Measurements from ENCODE around the gene PACS2.

The PACS2 gene

DNA sequence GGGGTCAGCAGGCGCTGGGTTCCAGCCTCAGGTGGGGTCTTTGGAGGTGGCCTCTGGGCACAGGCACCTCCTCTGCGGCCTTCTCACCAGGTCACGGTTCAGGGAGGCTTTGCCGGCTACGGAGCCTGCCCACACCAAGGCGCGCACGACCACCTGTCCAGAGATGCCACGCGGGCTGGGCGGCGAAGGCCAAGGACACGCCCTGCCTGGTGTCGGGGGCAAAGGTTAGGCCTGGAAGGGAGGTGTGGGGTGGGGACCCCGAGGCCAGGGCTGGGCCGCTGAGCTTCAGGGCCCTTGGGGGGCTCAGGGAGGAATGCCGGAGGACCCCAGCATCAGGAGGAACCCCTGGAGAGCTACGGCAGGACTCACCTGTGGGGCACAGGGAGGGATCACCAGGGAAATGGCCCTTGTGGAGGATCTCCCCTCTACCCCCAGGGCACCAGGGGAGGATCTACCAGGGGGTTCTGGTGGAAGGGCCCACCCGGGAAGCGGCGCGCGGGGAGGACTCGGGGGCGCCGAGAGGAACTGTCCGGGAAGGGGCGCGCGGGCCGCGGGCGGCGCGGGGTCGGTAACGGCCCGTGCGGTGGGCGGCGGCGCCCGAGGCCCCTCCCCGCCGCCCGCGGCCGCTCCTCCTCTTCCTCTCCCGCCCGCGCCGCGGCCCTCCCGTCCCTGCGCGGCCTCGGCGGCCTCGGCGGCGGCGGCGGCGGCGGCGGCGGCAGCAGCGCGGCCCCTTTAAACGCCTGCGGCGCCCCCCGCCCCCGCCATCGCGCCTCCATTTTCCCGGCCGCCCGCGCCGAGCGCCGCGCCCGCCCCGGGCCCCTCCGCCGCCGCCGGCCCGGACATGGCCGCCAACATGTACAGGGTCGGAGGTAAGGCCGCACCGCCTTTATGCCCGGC lies 104.9 kb downstream of the PACS2 start, which contains the start of gene MTA1:
TSS of gene MTA1 (plus strand) at position 633 of the 897 bp plus-strand sequence. CDS start at position 842, 209 bp downstream.
- peak; percentile 63 for ATAC-seq (replicated peaks)
- Mint-ChIP-seq H3K27ac (peak within 1 kb of the TSS; percentile 91 to 93), H3K9me3 (no peaks in the 10 kb centered on the region), H3K36me3 (ENCODE audit: insufficient read depth) (peaks cover 3% of the 10 kb centered on the region), H3K4me1 (ENCODE audit: low read depth in 2 of 2) (peaks cover 28 to 30% of the 10 kb centered on the region in 2 donors), H3K27me3 (no peaks in the 10 kb centered on the region), H3K4me3 (peak within 1 kb of the TSS; percentile 86 to 93)
- peak in 2 of 3 experiments; percentile 27 to 36 for DNase-seq

DNA sequence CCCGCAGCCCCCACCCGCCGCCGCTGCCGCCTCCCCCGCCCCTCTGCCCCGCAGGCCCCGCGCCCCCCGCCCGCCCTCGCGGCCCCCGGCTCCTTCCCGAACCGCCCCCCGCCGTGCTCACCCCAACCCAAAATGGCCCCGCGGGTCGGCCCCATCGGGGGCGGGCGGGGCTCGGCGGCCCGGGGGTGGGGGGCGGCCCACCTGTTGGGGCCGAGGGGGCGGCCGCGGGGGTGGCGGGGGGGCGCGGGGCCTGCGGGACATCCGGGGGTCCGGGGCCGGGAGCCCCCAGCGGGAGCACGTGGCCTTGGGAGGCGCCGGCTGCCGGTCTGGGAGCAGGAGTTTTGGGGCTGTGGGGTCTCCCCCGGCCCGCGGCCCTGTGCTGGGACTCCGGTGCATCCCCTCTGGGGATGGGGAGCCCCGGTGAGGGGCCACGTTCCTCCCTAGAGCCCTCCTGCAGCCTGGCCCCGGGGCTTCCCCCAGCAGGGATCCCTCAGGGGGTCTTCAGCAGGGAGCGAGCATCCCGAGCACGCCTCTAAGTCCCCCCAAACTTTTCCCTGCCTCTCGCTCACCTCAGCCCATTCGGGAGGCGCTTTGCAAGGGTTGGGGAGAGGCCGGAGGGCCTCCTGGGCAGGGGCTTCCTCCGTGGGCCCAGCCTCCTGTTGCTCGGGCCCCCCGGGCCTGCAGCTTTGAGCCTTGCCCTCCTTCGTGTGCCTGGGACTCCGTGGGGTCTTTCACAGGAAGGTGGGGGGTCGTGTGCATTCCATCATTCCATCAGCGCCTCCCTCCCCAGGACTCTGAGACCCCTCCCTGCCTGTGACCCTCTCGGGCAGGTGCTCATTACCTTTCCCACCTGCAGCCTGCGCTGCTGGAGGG lies 105.8 kb downstream of the PACS2 start:
- Mint-ChIP-seq H3K27me3 (no peaks in the 10 kb centered on the region), H3K9me3 (no peaks in the 10 kb centered on the region), H3K27ac (peak overlapping the region; percentile 91 to 93), H3K36me3 (ENCODE audit: insufficient read depth) (peaks cover 3% of the 10 kb centered on the region), H3K4me3 (peak overlapping the region; percentile 86 to 93), H3K4me1 (ENCODE audit: low read depth in 2 of 2) (peaks cover 28 to 29% of the 10 kb centered on the region in 2 donors)
- peak; percentile 11 for ATAC-seq (replicated peaks)
- no peak for DNase-seq

GRCh38 chr14:105420974-105421674 lies 106.6 kb downstream of the PACS2 start:
- Mint-ChIP-seq H3K9me3 (no peaks in the 10 kb centered on the region), H3K36me3 (ENCODE audit: insufficient read depth) (peaks cover 3% of the 10 kb centered on the region), H3K4me1 (ENCODE audit: low read depth in 2 of 2) (peaks cover 27 to 36% of the 10 kb centered on the region in 2 donors), H3K27ac (peak overlapping the region; percentile 91 to 93), H3K4me3 (peak overlapping the region; percentile 86 to 93), H3K27me3 (no peaks in the 10 kb centered on the region)
- DNase-seq: no peak
- no peak for ATAC-seq (replicated peaks)

- Mint-ChIP-seq H3K36me3 (ENCODE audit: insufficient read depth) (peaks cover 3% of the 10 kb centered on the region), H3K27me3 (no peaks in the 10 kb centered on the region), H3K4me3 (peak overlapping the region; percentile 86 to 93), H3K4me1 (ENCODE audit: low read depth in 2 of 2) (peaks cover 32 to 36% of the 10 kb centered on the region in 2 donors), H3K9me3 (no peaks in the 10 kb centered on the region), H3K27ac (peak overlapping the region; percentile 91 to 93)
- DNase-seq: no peak
- peak; percentile 36 for ATAC-seq (replicated peaks)
Observed at GRCh38 chr14:105421723-105422615, 107.4 kb downstream of the PACS2 start.

GRCh38 chr14:105422695-105423487 lies 108.3 kb downstream of the PACS2 start:
- Mint-ChIP-seq H3K27ac (peak overlapping the region; percentile 49 to 91), H3K4me1 (ENCODE audit: low read depth in 2 of 2) (peaks cover 36 to 39% of the 10 kb centered on the region in 2 donors)

GRCh38 chr14:105423488-105424195 lies 109.1 kb downstream of the PACS2 start:
- H3K27ac Mint-ChIP-seq: no peak overlapping the region
- ATAC-seq (replicated peaks) (no peak), DNase-seq (no peak)
- no peaks in the 10 kb centered on the region for H3K27me3 Mint-ChIP-seq
- no peak overlapping the region for H3K4me3 Mint-ChIP-seq
- H3K36me3 Mint-ChIP-seq (ENCODE audit: insufficient read depth): peaks cover 3% of the 10 kb centered on the region
- no peaks in the 10 kb centered on the region for H3K9me3 Mint-ChIP-seq
- H3K4me1 Mint-ChIP-seq (ENCODE audit: low read depth in 2 of 2): peaks cover 36 to 37% of the 10 kb centered on the region in 2 donors

More at GRCh38 chr14:105422695-105423487, 108.3 kb downstream of the PACS2 start:
- no peak for ATAC-seq (replicated peaks)
- Mint-ChIP-seq H3K27me3 (no peaks in the 10 kb centered on the region), H3K36me3 (ENCODE audit: insufficient read depth) (peaks cover 3% of the 10 kb centered on the region), H3K9me3 (no peaks in the 10 kb centered on the region), H3K4me3 (peak overlapping the region in 1 of 2 donors; percentile 93)
- no peak for DNase-seq

DNA sequence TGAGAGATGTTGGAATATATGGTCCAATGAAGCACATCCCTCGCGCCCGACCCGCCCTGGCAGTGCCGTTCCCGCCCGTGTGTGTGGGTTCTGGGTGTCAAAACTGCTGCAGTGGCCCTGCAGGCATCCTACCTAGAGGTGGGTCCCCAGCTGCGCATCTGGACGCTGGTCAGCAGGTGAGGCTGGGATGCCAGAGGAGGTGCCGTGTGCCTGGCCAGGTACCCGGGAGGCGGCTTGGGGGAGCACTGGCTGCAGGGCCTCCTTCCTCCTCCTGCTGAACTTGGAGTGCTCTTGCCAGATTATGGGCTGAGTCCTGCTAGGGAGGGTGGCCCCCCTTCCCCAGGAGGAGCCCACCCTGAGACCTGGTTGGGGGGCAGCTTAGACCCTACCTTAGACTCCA lies 110.3 kb downstream of the PACS2 start:
- Mint-ChIP-seq H3K4me3 (no peak overlapping the region), H3K27ac (peak overlapping the region in 1 of 2 donors; percentile 53), H3K4me1 (ENCODE audit: low read depth in 2 of 2) (peaks cover 34 to 36% of the 10 kb centered on the region in 2 donors), H3K9me3 (no peaks in the 10 kb centered on the region), H3K36me3 (ENCODE audit: insufficient read depth) (peaks cover 3% of the 10 kb centered on the region), H3K27me3 (no peaks in the 10 kb centered on the region)
- DNase-seq (no peak), ATAC-seq (replicated peaks) (no peak)

DNA sequence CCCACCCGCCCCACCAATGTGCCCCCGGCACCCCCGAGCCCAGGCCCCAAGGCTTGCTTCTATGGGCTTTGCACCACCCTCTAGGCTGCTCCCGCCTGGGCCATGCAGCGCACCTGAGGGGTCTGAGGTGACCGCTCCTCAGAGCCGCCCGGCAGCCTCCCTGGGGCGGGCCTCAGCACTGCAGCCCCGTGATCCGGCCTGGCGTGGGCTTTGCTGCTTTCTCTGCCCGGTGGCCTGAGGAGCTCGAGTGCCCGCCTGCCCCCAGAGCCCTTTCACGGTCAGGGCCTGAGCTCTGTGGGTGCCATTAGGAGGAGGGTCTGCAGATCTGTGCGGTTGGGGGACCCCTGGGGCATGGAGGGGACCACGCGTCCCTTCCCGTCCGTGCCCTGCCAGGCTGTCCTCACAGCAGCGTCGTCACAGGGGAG lies 111.3 kb downstream of the PACS2 start:
- no peak for DNase-seq
- no peaks in the 10 kb centered on the region for H3K27me3 Mint-ChIP-seq
- peaks cover 32 to 33% of the 10 kb centered on the region in 2 donors for H3K4me1 Mint-ChIP-seq (ENCODE audit: low read depth in 2 of 2)
- H3K9me3 Mint-ChIP-seq: no peaks in the 10 kb centered on the region
- ATAC-seq (replicated peaks): no peak
- H3K27ac Mint-ChIP-seq: no peak overlapping the region
- peaks cover 3% of the 10 kb centered on the region for H3K36me3 Mint-ChIP-seq (ENCODE audit: insufficient read depth)
- H3K4me3 Mint-ChIP-seq: no peak overlapping the region

GRCh38 chr14:105426416-105427130 lies 112.0 kb downstream of the PACS2 start:
- H3K4me3 Mint-ChIP-seq: no peak overlapping the region
- ATAC-seq (replicated peaks): no peak
- H3K4me1 Mint-ChIP-seq (ENCODE audit: low read depth in 2 of 2): peaks cover 25 to 26% of the 10 kb centered on the region in 2 donors
- no peak for DNase-seq
- H3K9me3 Mint-ChIP-seq: no peaks in the 10 kb centered on the region
- H3K36me3 Mint-ChIP-seq (ENCODE audit: insufficient read depth): peaks cover 5% of the 10 kb centered on the region
- no peak overlapping the region for H3K27ac Mint-ChIP-seq
- no peaks in the 10 kb centered on the region for H3K27me3 Mint-ChIP-seq

GRCh38 chr14:105427412-105427811 lies 112.9 kb downstream of the PACS2 start:
- no peak for ATAC-seq (replicated peaks)
- H3K36me3 Mint-ChIP-seq (ENCODE audit: insufficient read depth): peaks cover 5% of the 10 kb centered on the region
- no peaks in the 10 kb centered on the region for H3K27me3 Mint-ChIP-seq
- no peak overlapping the region for H3K27ac Mint-ChIP-seq
- no peak for DNase-seq
- peaks cover 17 to 18% of the 10 kb centered on the region in 2 donors for H3K4me1 Mint-ChIP-seq (ENCODE audit: low read depth in 2 of 2)
- H3K4me3 Mint-ChIP-seq: no peak overlapping the region
- H3K9me3 Mint-ChIP-seq: no peaks in the 10 kb centered on the region
